WTC11 (cell line): ENCODE data around the gene SMIM22.

ENCODE experiments used
- CREB1 ChIP-seq: sonication (generic); formaldehyde crosslinking; IDR thresholded peaks from 2 replicates; pipeline ENCODE4 v1.8.0; 2023; ENCODE audit warnings: mild to moderate bottlenecking, missing genetic modification reagents
- ESRRA ChIP-seq: sonication (generic); formaldehyde crosslinking; IDR thresholded peaks from 2 replicates; pipeline ENCODE4 v1.8.1; 2022; ENCODE audit warnings: mild to moderate bottlenecking, missing genetic modification reagents, borderline replicate concordance
- NFE2L1 ChIP-seq: sonication (generic); formaldehyde crosslinking; IDR thresholded peaks from 2 replicates; pipeline ENCODE4 v1.8.1; 2023; ENCODE audit warnings: missing genetic modification reagents
- SP1 ChIP-seq: sonication (generic); formaldehyde crosslinking; conservative IDR thresholded peaks from 2 replicates; pipeline ENCODE4 v1.8.1; 2022; ENCODE audit warnings: missing genetic modification reagents
- TCF7 ChIP-seq: sonication (generic); formaldehyde crosslinking; IDR thresholded peaks from 2 replicates; pipeline ENCODE4 v1.8.0; 2022; ENCODE audit warnings: mild to moderate bottlenecking, low read depth, missing genetic modification reagents, moderate library complexity
- TF ChIP-seq, protein P1 (sequence below): fragments of 200-600 bp; IDR thresholded peaks from 2 replicates; pipeline ENCODE4 v1.8.0; 2022; ENCODE audit warnings: antibody characterized with exemption
- TF ChIP-seq, protein P2 (sequence below): sonication (generic); formaldehyde crosslinking; conservative IDR thresholded peaks from 2 replicates; pipeline ENCODE4 v1.8.1; 2022; ENCODE audit warnings: mild to moderate bottlenecking, missing genetic modification reagents
- TF ChIP-seq, protein P3 (sequence below): sonication (generic); formaldehyde crosslinking; IDR thresholded peaks from 2 replicates; pipeline ENCODE4 v1.8.1; 2022; ENCODE audit warnings: low read depth, mild to moderate bottlenecking, moderate library complexity, missing genetic modification reagents, borderline replicate concordance

DNA sequence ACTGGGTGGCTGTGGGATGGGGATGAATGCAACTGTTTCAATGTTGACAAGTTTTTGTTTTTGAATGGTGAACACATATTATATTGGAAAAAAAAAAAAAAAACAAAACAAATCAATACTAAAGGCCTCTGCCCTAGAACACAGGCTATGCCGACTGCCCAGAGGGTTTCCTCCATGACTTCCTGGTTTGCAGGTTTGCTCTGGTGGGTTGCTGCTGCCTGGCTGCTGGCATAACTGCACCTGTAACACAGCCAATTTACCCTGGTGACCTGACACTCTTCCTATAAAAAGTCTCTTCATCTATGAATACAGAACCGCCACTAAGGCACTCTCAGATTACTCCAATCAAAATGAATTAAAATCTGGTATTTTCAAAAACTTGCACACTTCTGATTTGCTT is 41.6 kb downstream of the SMIM22 start:
- TF ChIP-seq, protein P1, sequence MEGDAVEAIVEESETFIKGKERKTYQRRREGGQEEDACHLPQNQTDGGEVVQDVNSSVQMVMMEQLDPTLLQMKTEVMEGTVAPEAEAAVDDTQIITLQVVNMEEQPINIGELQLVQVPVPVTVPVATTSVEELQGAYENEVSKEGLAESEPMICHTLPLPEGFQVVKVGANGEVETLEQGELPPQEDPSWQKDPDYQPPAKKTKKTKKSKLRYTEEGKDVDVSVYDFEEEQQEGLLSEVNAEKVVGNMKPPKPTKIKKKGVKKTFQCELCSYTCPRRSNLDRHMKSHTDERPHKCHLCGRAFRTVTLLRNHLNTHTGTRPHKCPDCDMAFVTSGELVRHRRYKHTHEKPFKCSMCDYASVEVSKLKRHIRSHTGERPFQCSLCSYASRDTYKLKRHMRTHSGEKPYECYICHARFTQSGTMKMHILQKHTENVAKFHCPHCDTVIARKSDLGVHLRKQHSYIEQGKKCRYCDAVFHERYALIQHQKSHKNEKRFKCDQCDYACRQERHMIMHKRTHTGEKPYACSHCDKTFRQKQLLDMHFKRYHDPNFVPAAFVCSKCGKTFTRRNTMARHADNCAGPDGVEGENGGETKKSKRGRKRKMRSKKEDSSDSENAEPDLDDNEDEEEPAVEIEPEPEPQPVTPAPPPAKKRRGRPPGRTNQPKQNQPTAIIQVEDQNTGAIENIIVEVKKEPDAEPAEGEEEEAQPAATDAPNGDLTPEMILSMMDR: no peak
- no peak for TF ChIP-seq SP1 (CRISPR knock-in tag)
- no peak for TF ChIP-seq ESRRA (CRISPR knock-in tag)
- no peak for TF ChIP-seq TCF7 (CRISPR knock-in tag)
- TF ChIP-seq, protein P2, sequence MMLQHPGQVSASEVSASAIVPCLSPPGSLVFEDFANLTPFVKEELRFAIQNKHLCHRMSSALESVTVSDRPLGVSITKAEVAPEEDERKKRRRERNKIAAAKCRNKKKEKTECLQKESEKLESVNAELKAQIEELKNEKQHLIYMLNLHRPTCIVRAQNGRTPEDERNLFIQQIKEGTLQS (CRISPR knock-in tag): no peak
- no peak for TF ChIP-seq CREB1 (CRISPR knock-in tag)
- TF ChIP-seq, protein P3, sequence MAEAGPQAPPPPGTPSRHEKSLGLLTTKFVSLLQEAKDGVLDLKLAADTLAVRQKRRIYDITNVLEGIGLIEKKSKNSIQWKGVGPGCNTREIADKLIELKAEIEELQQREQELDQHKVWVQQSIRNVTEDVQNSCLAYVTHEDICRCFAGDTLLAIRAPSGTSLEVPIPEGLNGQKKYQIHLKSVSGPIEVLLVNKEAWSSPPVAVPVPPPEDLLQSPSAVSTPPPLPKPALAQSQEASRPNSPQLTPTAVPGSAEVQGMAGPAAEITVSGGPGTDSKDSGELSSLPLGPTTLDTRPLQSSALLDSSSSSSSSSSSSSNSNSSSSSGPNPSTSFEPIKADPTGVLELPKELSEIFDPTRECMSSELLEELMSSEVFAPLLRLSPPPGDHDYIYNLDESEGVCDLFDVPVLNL: no peak
- no peak for TF ChIP-seq NFE2L1 (CRISPR knock-in tag)
